ENCODE results near the gene GIPC3.

GIPC3 gene

DNA sequence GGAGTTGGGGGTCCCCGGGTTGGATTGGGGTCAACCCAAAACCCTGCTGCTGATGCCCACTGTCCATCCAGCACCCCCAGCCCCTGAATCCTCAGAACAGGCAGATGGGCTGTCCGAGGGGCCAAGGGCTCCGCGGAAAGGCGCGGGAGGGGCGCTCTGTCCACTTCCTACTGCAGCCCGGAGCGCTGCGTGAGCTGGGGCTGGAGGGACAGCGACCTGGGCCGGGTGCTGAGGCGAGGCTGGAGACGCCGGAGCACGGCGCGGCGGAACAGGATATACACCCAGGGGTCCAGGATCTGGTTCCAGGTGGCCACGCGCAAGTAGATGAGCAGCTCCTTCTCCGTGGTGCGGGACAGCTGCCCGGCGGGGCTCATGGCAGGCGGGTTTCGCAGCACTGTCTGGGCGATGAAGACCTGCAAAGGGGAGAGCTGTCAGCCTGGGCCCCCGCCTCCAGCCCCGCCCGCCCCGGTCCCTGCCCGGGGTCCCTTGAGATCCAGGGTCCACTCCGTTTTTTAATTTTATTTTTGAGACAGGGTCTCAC lies 10.3 kb downstream of the GIPC3 start:
- Mint-ChIP-seq H3K4me1 (no peaks in the 10 kb centered on the region), H3K36me3 (ENCODE audit: low read depth) (no peaks in the 10 kb centered on the region), H3K27ac (no peak overlapping the region), H3K27me3 (ENCODE audit: low read depth) (peaks cover 32% of the 10 kb centered on the region), H3K9me3 (no peaks in the 10 kb centered on the region), H3K4me3 (no peak overlapping the region)
- TF ChIP-seq, protein P1, sequence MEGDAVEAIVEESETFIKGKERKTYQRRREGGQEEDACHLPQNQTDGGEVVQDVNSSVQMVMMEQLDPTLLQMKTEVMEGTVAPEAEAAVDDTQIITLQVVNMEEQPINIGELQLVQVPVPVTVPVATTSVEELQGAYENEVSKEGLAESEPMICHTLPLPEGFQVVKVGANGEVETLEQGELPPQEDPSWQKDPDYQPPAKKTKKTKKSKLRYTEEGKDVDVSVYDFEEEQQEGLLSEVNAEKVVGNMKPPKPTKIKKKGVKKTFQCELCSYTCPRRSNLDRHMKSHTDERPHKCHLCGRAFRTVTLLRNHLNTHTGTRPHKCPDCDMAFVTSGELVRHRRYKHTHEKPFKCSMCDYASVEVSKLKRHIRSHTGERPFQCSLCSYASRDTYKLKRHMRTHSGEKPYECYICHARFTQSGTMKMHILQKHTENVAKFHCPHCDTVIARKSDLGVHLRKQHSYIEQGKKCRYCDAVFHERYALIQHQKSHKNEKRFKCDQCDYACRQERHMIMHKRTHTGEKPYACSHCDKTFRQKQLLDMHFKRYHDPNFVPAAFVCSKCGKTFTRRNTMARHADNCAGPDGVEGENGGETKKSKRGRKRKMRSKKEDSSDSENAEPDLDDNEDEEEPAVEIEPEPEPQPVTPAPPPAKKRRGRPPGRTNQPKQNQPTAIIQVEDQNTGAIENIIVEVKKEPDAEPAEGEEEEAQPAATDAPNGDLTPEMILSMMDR (IDR thresholded peaks at IDR 0.05; ENCODE audit: unreplicated experiment in 3 of 3) = no peak

DNA sequence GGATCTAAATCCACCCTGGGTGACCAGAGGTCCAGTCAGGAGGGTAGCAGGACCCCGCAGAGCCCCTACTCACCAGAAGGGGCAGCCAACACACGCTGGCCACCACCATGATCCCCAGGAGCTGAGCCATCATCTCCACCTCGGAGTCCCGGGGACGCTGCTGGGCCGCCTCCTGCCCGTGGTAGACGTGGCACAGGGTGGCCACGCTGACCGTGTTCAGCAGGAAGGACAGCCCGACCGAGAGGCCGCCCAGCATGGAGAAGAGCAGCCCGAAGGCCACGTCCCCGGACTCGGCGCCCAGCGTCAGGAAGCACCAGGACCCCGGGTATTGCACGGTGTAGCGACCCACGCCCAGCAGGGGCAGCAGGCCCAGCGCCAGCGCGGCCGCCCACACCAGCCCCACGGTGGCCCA lies 14.5 kb downstream of the GIPC3 start:
- Mint-ChIP-seq H3K27ac (no peak overlapping the region), H3K36me3 (ENCODE audit: low read depth) (no peaks in the 10 kb centered on the region), H3K4me3 (no peak overlapping the region), H3K4me1 (no peaks in the 10 kb centered on the region), H3K9me3 (no peaks in the 10 kb centered on the region), H3K27me3 (ENCODE audit: low read depth) (peaks cover 11% of the 10 kb centered on the region)
- TF ChIP-seq, protein P1 (IDR thresholded peaks at IDR 0.05; ENCODE audit: unreplicated experiment in 3 of 3) = no peak

DNA sequence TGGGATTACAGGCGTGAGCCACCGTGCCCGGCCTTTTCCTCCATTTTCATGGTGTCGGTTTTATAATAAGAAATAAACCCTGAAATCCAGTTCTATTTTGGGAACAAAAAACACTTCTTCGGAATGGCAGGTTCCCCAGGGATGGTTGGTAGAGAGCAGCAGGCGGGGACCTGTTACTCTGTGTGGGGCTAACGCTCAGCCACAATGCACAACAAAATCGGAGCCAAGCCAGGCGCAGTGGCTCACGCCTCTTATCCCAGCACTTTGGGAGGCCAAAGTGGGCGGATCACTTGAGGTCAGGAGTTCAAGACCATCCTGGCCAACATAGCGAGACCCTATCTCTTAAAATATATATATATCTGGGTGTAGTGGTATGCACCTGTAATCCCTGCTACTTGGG lies 15.7 kb downstream of the GIPC3 start:
- H3K27me3 Mint-ChIP-seq (ENCODE audit: low read depth) = peaks cover 11% of the 10 kb centered on the region
- TF ChIP-seq, protein P1 (IDR thresholded peaks at IDR 0.05; ENCODE audit: unreplicated experiment in 3 of 3) = no peak
- H3K4me3 Mint-ChIP-seq = no peak overlapping the region
- no peak overlapping the region for H3K27ac Mint-ChIP-seq
- H3K36me3 Mint-ChIP-seq (ENCODE audit: low read depth) = no peaks in the 10 kb centered on the region
- H3K4me1 Mint-ChIP-seq = no peaks in the 10 kb centered on the region
- H3K9me3 Mint-ChIP-seq = no peaks in the 10 kb centered on the region

DNA sequence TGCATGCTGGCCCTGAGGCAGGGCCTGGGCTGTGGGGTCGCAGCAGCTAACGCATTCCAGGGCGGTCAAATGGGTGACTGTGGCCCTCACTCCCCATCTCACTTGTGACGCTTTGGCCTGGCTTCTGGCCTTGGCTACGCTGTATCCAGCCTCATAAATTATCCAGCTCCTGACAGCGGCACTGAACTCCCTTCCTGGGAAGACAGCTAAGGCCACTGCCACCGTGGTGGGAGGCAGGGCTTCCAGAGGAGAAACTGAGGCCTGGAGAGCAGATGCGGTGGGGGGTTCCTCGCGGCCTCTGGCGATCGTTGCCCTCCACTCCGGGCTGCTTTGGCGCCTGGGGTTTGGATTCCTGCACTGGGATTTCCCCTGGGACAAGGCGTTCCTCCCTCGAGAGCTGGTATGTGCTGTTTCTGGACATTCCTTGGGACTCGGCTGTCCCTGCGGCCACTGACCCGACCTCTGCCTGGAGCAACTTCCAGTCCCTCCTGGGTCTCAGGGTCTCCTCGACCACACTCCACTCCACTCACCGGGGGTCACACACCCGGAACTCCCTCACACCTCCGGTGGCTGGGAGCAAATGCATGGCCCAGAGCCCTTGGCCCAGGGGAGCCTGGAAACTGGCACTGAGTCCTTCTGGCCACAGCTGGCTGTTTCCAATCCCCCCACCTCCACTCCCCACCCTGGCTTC lies 18.0 kb downstream of the GIPC3 start:
- H3K9me3 Mint-ChIP-seq = no peaks in the 10 kb centered on the region
- TF ChIP-seq, protein P1 (IDR thresholded peaks at IDR 0.05; ENCODE audit: unreplicated experiment in 3 of 3) = no peak
- H3K4me1 Mint-ChIP-seq = peaks cover 7% of the 10 kb centered on the region
- H3K27me3 Mint-ChIP-seq (ENCODE audit: low read depth) = peaks cover 13% of the 10 kb centered on the region
- H3K27ac Mint-ChIP-seq = peak overlapping the region in 1 of 3 experiments; percentile 91
- no peak overlapping the region for H3K4me3 Mint-ChIP-seq
- H3K36me3 Mint-ChIP-seq (ENCODE audit: low read depth) = no peaks in the 10 kb centered on the region

DNA sequence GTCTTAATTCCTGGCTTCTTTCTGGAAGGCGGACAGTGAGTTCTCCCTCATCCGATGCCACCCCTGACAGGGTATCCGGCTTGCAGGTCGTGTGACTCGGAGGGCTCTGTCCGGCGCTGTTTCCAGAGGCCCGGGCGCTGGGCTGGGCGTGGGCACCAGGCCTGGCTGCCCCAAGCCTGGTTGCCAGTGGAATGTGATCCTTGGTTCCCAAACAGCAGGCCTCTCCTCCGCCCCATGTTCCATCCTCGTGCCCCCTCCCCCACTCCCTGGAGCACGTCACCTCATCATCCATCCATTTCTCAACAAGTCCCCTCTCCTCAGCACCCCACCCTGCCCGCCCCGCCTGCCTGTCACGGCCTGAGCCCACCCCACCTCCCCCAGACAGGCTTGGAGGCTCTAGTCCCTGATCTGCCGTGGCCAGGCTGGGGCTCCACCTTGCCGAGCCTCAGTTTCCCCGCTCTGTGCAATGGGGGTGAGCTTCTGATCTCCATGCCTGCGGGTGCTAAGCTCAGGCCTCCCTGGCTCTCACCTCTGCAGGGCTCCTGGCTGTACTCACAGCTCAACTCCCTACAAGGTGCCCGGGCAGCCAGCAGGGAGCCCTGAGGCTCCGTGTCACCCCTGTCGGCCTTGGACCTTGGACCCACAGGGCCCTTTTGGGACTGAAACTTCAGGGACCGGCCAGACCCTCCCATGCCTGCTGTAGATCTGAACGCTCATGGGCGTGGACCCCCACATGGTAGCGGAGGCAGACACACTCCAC lies 19.1 kb downstream of the GIPC3 start:
- H3K27me3 Mint-ChIP-seq (ENCODE audit: low read depth) = peaks cover 13% of the 10 kb centered on the region

More for the DNA sequence above, 19.1 kb downstream of the GIPC3 start:
- Mint-ChIP-seq H3K27ac (no peak overlapping the region), H3K4me3 (no peak overlapping the region), H3K4me1 (peaks cover 8% of the 10 kb centered on the region), H3K36me3 (ENCODE audit: low read depth) (no peaks in the 10 kb centered on the region), H3K9me3 (no peaks in the 10 kb centered on the region)
- TF ChIP-seq, protein P1 (IDR thresholded peaks at IDR 0.05; ENCODE audit: unreplicated experiment in 3 of 3) = no peak

Data from nephron (organoid).